Measurements from ENCODE around the gene DIAPH1. TPM values are rescaled to one million over a fixed set of nuclear protein-coding genes. Genes with fewer than 3 reads are reported as not detected.

Gene DIAPH1
- total RNA-seq, 1 donor from 2014 or later, result 99.1 TPM

DNA sequence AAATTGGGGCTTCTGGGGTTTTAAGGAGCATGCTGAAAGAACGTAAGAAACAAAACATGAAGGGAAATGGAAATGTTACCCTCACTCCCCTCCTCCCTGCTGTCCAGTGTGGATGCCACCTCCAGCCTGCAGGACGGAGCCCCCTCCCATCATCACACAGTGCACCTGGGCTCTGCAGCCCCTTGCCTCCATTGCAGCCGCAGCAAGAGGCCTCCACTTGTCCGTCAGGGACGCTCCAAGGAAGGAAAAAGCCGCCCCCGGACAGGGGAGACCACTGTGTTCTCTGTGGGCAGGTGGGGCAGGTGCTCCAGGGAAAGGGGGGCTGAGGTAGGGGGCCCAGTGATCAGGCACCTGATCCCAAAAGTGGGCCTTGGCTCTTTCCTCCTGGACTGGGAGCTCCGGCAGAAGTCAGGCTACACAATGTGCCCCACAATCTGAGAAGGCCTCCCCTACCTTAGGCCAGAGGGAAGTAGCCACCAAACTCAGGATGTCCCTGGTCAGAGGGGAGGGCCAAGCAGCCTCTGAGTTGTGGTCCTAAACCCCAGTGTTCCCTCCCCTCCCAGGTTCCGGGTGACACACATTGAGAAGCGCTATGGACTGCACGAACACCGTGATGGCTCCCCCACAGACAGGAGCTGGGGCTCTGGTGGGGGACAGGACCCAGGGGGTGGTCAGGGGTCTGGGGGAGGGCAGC, 20.7 kb upstream of the DIAPH1 start:
- peaks cover 2% of the 10 kb centered on the region for H3K27me3 Mint-ChIP-seq (ENCODE audit: low read depth)
- H3K9me3 Mint-ChIP-seq, result no peaks in the 10 kb centered on the region
- no peak for DNase-seq (ENCODE audit: low read depth, low spot score)
- TF ChIP-seq, protein P1, sequence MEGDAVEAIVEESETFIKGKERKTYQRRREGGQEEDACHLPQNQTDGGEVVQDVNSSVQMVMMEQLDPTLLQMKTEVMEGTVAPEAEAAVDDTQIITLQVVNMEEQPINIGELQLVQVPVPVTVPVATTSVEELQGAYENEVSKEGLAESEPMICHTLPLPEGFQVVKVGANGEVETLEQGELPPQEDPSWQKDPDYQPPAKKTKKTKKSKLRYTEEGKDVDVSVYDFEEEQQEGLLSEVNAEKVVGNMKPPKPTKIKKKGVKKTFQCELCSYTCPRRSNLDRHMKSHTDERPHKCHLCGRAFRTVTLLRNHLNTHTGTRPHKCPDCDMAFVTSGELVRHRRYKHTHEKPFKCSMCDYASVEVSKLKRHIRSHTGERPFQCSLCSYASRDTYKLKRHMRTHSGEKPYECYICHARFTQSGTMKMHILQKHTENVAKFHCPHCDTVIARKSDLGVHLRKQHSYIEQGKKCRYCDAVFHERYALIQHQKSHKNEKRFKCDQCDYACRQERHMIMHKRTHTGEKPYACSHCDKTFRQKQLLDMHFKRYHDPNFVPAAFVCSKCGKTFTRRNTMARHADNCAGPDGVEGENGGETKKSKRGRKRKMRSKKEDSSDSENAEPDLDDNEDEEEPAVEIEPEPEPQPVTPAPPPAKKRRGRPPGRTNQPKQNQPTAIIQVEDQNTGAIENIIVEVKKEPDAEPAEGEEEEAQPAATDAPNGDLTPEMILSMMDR (conservative IDR thresholded peaks at IDR 0.05), result no peak
- H3K36me3 Mint-ChIP-seq (ENCODE audit: low read depth), result no peaks in the 10 kb centered on the region
- H3K27ac Mint-ChIP-seq (ENCODE audit: unreplicated experiment), result no peak overlapping the region
- H3K4me1 Mint-ChIP-seq, result peaks cover 28% of the 10 kb centered on the region
- peak overlapping the region; percentile 87 for H3K4me3 Mint-ChIP-seq

DNA sequence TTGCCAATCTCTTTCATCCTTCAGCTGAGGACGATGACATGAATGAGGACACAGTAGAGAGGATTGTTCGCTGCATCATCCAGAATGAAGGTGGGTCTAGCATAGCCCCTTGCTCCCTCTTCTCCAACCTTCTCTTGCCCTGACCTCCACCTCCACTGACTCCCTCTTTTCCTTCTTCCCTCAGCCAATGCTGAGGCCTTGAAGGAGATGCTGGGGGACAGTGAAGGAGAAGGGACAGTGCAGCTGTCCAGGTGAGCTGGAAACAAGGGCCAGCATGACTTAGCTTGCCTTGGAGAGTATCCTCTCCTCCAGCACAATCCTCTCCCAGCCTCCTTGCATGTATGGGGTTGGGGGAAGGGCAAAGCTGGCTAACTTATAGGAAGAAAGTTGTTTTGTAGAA, 20.0 kb upstream of the DIAPH1 start:
- Mint-ChIP-seq H3K4me1 (peaks cover 33% of the 10 kb centered on the region), H3K27ac (ENCODE audit: unreplicated experiment) (no peak overlapping the region), H3K4me3 (peak overlapping the region; percentile 87), H3K27me3 (ENCODE audit: low read depth) (peaks cover 2% of the 10 kb centered on the region), H3K36me3 (ENCODE audit: low read depth) (peaks cover 3% of the 10 kb centered on the region), H3K9me3 (no peaks in the 10 kb centered on the region)
- TF ChIP-seq, protein P1 (conservative IDR thresholded peaks at IDR 0.05), result no peak
- no peak for DNase-seq (ENCODE audit: low read depth, low spot score)

DNA sequence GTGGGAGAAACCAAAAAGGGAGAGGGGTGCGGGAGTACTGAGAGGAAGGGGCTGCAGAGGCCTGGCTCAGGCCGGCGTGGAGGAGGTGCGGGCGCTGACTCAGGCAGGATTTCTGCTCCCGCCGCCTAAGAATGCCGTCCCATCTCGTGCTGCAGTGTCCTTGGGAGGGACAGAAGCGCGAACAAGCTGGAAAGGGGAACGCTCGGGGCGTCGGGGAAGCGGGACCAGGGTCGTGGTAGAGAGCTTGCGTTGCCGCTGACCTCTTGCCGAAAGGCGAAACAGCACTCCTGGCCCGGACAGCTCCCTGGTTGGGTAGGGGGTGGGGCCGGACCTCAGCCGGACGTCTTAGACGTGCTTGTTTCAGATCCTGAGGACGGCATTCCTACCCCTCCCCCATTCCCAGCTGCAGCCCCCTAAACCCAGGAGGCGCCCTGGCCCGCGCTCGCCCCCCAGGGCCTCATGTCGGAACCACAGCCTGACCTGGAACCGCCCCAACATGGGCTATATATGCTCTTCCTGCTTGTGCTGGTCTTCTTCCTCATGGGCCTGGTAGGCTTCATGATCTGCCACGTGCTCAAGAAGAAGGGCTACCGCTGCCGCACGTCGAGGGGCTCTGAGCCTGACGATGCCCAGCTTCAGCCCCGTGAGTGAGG, 19.1 kb upstream of the DIAPH1 start:
- TF ChIP-seq, protein P1 (conservative IDR thresholded peaks at IDR 0.05), result peak; percentile 43
- H3K36me3 Mint-ChIP-seq (ENCODE audit: low read depth), result peaks cover 3% of the 10 kb centered on the region
- H3K4me1 Mint-ChIP-seq, result peaks cover 33% of the 10 kb centered on the region
- H3K27me3 Mint-ChIP-seq (ENCODE audit: low read depth), result peaks cover 2% of the 10 kb centered on the region
- H3K9me3 Mint-ChIP-seq, result no peaks in the 10 kb centered on the region
- peak; percentile 62 for DNase-seq (ENCODE audit: low read depth, low spot score)
- peak overlapping the region; percentile 87 for H3K4me3 Mint-ChIP-seq
- H3K27ac Mint-ChIP-seq (ENCODE audit: unreplicated experiment), result no peak overlapping the region

DNA sequence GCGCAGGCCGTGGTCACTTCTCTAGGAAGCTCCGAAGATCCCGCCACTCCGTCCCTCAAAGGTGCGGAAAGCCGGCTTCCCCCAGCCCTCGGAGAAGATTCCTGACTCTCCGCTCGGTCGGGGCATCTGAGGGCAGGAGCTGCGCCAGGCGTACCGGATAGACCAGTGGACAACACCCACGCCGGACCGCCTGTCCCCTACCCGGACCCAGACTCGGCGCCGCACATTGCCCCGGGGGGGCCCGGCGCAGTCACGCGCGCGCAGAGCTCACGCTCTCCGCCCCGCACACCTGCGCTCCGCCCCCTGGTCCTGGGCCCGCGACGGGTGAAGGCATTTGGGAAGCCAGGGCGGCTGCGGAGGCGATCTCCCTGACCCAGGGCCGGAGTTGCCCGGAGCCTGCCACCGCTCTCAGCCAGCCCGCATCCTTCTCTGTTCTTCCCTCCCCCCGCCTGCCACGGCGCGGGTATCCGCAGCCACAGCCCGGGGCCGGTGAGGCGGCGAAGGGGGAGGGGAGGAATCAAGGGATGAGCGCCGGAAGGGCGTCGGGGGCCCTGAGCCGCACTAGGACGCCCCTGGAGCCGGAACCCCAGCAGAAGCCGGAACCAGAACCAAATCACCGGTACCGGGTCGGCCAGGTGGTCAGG, 18.4 kb upstream of the DIAPH1 start:
- Mint-ChIP-seq H3K36me3 (ENCODE audit: low read depth) (peaks cover 3% of the 10 kb centered on the region), H3K27me3 (ENCODE audit: low read depth) (peaks cover 2% of the 10 kb centered on the region), H3K27ac (ENCODE audit: unreplicated experiment) (no peak overlapping the region), H3K9me3 (no peaks in the 10 kb centered on the region), H3K4me3 (peak overlapping the region; percentile 89), H3K4me1 (peaks cover 33% of the 10 kb centered on the region)
- TF ChIP-seq, protein P1 (conservative IDR thresholded peaks at IDR 0.05), result no peak
- peak; percentile 30 for DNase-seq (ENCODE audit: low read depth, low spot score)

DNA sequence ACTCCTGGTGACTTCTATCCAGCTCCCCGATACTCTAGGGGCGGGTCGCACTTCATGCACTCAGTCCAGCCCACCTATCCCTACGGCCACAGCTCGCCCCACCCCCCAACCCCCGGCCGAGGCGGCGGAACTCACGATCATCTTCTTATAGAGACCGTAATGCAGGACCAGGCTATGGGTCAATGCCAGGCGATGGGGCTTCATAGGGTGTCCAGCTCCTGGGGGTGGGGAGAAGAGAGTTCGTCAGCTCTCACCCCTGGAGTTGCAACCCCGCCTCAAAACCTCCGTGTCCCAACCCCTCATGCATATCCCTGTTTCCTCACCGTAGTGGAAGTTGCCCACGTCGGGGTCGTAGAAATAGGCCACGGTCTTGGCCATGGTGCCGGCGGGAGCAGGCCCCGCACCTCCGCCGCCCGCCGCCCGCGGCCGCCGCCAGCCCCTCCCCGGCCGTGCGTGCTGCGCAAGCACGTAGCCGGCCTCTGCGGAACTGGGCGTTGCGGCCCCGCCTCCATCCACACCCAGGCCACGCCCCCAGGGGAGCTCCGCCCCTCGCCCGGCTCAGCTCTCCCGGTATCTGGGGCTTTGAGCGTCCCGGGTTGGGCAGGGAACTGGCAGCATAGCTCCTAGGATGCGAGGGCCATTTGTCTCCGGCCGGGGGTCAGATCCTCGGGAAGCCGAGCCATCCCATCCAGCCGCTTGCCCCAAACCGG, 17.8 kb upstream of the DIAPH1 start, which contains the start of the genes HDAC3 and RELL2:
HDAC3 (minus strand) TSS at position 437 of the 710 bp plus-strand sequence; CDS start at position 378, 59 bp downstream.
RELL2 (plus strand) TSS at position 585 of the 710 bp plus-strand sequence. CDS start 1,229 bp downstream, outside the sequence.
- Mint-ChIP-seq H3K9me3 (no peaks in the 10 kb centered on the region), H3K36me3 (ENCODE audit: low read depth) (peaks cover 3% of the 10 kb centered on the region), H3K4me3 (peak within 1 kb of the TSS; percentile 97), H3K27me3 (ENCODE audit: low read depth) (peaks cover 2% of the 10 kb centered on the region), H3K27ac (ENCODE audit: unreplicated experiment) (peak within 1 kb of the TSS; percentile 84), H3K4me1 (peaks cover 28% of the 10 kb centered on the region)
- TF ChIP-seq, protein P1 (conservative IDR thresholded peaks at IDR 0.05), result no peak
- DNase-seq (ENCODE audit: low read depth, low spot score), result peak; percentile 98

Measured in neural crest cell (in vitro differentiated cells).